Neural progenitor cell (in vitro differentiated cells): ENCODE results near the gene UCP3.

Experiments
- CTCF ChIP-seq: fragments of 200-600 bp; sonication (generic); IDR thresholded peaks from 2 replicates; pipeline ENCODE4 v1.5.1; 2017; ENCODE audit warnings: antibody characterized with exemption, mild to moderate bottlenecking
- EZH2 ChIP-seq: fragments of 200-600 bp; sonication (generic); IDR thresholded peaks from 2 replicates; pipeline ENCODE4 v1.6.1; 2017; ENCODE audit warnings: antibody characterized with exemption, mild to moderate bottlenecking, moderate library complexity
- EZH2phosphoT487 ChIP-seq: fragments of 200-600 bp; sonication (generic); IDR thresholded peaks from 2 replicates; pipeline ENCODE4 v1.6.1; 2017; ENCODE audit warnings: antibody characterized with exemption

DNA sequence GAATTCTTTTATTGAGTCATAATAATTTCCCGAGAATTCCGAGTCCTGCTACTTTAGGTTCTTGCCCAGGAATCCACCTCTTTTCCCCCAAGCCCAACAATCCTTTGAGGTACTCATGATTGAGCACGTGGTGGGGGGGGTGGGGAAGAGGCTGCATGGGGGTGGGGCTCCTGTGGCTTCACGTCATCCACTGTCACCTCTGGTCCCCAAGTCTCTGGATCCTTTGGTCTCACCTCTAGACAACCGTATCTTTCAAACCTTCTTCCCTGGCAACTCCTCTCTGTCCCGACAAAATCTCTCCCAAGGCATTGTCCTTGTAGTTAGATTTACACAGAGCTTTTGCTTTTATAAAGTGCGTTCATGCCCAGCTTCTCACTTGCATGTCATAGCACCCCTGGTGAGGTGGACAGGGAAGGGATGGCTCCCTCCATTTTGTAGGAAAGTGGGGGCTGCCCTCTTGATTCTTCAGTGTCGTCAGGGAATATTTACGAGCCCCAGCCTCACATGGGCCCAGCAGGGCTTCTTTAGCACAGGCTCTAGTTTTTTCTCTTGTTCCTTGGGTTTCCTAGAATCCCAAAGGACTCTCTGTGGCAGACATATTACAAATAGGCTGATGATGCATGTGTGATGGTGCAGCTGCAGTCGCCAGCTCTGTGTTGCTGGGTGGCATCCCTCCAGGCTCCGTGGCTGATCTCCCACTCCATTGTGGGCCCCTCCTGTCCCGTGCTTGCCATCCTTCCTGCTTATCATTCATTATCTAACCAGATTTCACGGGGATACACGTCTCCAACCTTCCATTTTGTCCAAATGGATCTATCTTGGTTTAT is 8.4 kb downstream of the UCP3 start:
- TF ChIP-seq CTCF (no peak), EZH2 (no peak), EZH2phosphoT487 (no peak)
